ENCODE results near the gene RNF2. TPM values are rescaled to one million over a fixed set of nuclear protein-coding genes. Genes with fewer than 3 reads are reported as not detected.

RNF2 gene
- polyA plus RNA-seq, 1 of the 3 experiments (the other 2 are of a cell fraction) = 20.1 TPM

DNA sequence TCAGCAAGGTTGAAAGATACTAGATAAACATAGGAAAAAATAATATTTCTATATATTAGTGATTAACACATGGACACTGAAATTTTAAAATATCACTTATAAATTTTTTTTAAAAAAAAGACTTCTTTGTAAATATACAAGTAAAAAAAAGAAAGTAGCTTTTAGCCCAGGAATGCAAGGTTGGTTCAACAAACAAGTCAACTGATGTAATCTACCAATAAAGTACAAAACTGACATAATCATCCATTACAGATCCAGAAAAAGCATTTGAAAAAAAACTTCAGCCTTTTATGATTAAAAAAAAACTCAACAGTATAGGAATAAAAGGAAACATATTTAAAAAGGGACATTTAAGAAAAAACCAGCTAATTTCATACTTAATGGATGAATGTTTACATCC is 63.0 kb downstream of the RNF2 start:
- no peaks in the 10 kb centered on the region for H3K9me3 ChIP-seq
- H3K4me3 ChIP-seq (ENCODE audit: low read depth in 2 of 2, low read length in 1 of 2) = no peak overlapping the region
- CTCF ChIA-PET = interaction anchor here (0.9 to 1.0 kb wide), 2 partner anchors 11 to 62 kb away, joined by 3 read pairs; no protein-coding TSS in a partner anchor
- H3K27me3 ChIP-seq (ENCODE audit: insufficient read depth) = no peaks in the 10 kb centered on the region
- H3K79me2 ChIP-seq (ENCODE audit: insufficient read depth) = no peaks in the 10 kb centered on the region
- H3K4me1 ChIP-seq (ENCODE audit: control insufficient read depth in 1 of 2, insufficient read depth in 2 of 2, low read depth in 1 of 2, low read length in 1 of 2) = no peaks in the 10 kb centered on the region
- H4K20me1 ChIP-seq (ENCODE audit: insufficient read depth) = no peaks in the 10 kb centered on the region
- POLR2A ChIA-PET = no interaction called here
- H3K4me2 ChIP-seq = no peak overlapping the region
- no peak overlapping the region for H3K9ac ChIP-seq
- peaks cover 24 to 29% of the 10 kb centered on the region in 2 experiments for H3K36me3 ChIP-seq (replicated peaks in 1 of 2; ENCODE audit: control insufficient read depth in 1 of 2, insufficient read depth in 2 of 2, low read length in 1 of 2)
- DNase-seq = no peak
- H3F3A ChIP-seq (replicated peaks; ENCODE audit: insufficient read depth) = no peaks in the 10 kb centered on the region
- TF ChIP-seq MXI1 (IDR thresholded peaks at IDR 0.05; ENCODE audit: low read depth, low read length) = no peak
- TF ChIP-seq TCF12 (IDR thresholded peaks at IDR 0.05) = no peak
- no peak for TF ChIP-seq SIN3A (IDR thresholded peaks at IDR 0.05; ENCODE audit: borderline replicate concordance, low read depth, low read length)
- TF ChIP-seq, protein P1, sequence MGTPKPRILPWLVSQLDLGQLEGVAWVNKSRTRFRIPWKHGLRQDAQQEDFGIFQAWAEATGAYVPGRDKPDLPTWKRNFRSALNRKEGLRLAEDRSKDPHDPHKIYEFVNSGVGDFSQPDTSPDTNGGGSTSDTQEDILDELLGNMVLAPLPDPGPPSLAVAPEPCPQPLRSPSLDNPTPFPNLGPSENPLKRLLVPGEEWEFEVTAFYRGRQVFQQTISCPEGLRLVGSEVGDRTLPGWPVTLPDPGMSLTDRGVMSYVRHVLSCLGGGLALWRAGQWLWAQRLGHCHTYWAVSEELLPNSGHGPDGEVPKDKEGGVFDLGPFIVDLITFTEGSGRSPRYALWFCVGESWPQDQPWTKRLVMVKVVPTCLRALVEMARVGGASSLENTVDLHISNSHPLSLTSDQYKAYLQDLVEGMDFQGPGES (IDR thresholded peaks at IDR 0.05; ENCODE audit: low read depth, low read length) = no peak
- no peak for TF ChIP-seq POLR2AphosphoS5 (IDR thresholded peaks at IDR 0.05; ENCODE audit: low read depth, low read length)
- TF ChIP-seq, protein P2, sequence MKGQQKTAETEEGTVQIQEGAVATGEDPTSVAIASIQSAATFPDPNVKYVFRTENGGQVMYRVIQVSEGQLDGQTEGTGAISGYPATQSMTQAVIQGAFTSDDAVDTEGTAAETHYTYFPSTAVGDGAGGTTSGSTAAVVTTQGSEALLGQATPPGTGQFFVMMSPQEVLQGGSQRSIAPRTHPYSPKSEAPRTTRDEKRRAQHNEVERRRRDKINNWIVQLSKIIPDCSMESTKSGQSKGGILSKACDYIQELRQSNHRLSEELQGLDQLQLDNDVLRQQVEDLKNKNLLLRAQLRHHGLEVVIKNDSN (IDR thresholded peaks at IDR 0.05; ENCODE audit: borderline replicate concordance, low read depth) = no peak
- no peak for TF ChIP-seq CHD2 (IDR thresholded peaks at IDR 0.05; ENCODE audit: low read length, partially characterized antibody)
- TF ChIP-seq, protein P3, sequence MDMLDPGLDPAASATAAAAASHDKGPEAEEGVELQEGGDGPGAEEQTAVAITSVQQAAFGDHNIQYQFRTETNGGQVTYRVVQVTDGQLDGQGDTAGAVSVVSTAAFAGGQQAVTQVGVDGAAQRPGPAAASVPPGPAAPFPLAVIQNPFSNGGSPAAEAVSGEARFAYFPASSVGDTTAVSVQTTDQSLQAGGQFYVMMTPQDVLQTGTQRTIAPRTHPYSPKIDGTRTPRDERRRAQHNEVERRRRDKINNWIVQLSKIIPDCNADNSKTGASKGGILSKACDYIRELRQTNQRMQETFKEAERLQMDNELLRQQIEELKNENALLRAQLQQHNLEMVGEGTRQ (IDR thresholded peaks at IDR 0.05; ENCODE audit: borderline replicate concordance, low read depth, low read length) = no peak
- TF ChIP-seq SMC3 (IDR thresholded peaks at IDR 0.05; ENCODE audit: low read depth, low read length) = no peak
- TF ChIP-seq, protein P4, sequence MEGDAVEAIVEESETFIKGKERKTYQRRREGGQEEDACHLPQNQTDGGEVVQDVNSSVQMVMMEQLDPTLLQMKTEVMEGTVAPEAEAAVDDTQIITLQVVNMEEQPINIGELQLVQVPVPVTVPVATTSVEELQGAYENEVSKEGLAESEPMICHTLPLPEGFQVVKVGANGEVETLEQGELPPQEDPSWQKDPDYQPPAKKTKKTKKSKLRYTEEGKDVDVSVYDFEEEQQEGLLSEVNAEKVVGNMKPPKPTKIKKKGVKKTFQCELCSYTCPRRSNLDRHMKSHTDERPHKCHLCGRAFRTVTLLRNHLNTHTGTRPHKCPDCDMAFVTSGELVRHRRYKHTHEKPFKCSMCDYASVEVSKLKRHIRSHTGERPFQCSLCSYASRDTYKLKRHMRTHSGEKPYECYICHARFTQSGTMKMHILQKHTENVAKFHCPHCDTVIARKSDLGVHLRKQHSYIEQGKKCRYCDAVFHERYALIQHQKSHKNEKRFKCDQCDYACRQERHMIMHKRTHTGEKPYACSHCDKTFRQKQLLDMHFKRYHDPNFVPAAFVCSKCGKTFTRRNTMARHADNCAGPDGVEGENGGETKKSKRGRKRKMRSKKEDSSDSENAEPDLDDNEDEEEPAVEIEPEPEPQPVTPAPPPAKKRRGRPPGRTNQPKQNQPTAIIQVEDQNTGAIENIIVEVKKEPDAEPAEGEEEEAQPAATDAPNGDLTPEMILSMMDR (IDR thresholded peaks at IDR 0.05) = no peak
- TF ChIP-seq NRF1 (IDR thresholded peaks at IDR 0.05; ENCODE audit: low read depth, low read length) = no peak
- TF ChIP-seq, protein P5, sequence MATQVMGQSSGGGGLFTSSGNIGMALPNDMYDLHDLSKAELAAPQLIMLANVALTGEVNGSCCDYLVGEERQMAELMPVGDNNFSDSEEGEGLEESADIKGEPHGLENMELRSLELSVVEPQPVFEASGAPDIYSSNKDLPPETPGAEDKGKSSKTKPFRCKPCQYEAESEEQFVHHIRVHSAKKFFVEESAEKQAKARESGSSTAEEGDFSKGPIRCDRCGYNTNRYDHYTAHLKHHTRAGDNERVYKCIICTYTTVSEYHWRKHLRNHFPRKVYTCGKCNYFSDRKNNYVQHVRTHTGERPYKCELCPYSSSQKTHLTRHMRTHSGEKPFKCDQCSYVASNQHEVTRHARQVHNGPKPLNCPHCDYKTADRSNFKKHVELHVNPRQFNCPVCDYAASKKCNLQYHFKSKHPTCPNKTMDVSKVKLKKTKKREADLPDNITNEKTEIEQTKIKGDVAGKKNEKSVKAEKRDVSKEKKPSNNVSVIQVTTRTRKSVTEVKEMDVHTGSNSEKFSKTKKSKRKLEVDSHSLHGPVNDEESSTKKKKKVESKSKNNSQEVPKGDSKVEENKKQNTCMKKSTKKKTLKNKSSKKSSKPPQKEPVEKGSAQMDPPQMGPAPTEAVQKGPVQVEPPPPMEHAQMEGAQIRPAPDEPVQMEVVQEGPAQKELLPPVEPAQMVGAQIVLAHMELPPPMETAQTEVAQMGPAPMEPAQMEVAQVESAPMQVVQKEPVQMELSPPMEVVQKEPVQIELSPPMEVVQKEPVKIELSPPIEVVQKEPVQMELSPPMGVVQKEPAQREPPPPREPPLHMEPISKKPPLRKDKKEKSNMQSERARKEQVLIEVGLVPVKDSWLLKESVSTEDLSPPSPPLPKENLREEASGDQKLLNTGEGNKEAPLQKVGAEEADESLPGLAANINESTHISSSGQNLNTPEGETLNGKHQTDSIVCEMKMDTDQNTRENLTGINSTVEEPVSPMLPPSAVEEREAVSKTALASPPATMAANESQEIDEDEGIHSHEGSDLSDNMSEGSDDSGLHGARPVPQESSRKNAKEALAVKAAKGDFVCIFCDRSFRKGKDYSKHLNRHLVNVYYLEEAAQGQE (IDR thresholded peaks at IDR 0.05; ENCODE audit: low read depth, low read length) = no peak
- no peak for TF ChIP-seq RAD21 (IDR thresholded peaks at IDR 0.05; ENCODE audit: low read length)
- TF ChIP-seq, protein P6, sequence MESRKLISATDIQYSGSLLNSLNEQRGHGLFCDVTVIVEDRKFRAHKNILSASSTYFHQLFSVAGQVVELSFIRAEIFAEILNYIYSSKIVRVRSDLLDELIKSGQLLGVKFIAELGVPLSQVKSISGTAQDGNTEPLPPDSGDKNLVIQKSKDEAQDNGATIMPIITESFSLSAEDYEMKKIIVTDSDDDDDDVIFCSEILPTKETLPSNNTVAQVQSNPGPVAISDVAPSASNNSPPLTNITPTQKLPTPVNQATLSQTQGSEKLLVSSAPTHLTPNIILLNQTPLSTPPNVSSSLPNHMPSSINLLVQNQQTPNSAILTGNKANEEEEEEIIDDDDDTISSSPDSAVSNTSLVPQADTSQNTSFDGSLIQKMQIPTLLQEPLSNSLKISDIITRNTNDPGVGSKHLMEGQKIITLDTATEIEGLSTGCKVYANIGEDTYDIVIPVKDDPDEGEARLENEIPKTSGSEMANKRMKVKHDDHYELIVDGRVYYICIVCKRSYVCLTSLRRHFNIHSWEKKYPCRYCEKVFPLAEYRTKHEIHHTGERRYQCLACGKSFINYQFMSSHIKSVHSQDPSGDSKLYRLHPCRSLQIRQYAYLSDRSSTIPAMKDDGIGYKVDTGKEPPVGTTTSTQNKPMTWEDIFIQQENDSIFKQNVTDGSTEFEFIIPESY (IDR thresholded peaks at IDR 0.05; ENCODE audit: borderline replicate concordance, low read depth) = no peak
- TF ChIP-seq TEAD4 (IDR thresholded peaks at IDR 0.05; ENCODE audit: borderline replicate concordance, insufficient read depth) = no peak
- TF ChIP-seq, protein P7, sequence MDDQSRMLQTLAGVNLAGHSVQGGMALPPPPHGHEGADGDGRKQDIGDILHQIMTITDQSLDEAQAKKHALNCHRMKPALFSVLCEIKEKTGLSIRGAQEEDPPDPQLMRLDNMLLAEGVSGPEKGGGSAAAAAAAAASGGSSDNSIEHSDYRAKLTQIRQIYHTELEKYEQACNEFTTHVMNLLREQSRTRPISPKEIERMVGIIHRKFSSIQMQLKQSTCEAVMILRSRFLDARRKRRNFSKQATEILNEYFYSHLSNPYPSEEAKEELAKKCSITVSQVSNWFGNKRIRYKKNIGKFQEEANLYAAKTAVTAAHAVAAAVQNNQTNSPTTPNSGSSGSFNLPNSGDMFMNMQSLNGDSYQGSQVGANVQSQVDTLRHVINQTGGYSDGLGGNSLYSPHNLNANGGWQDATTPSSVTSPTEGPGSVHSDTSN (IDR thresholded peaks at IDR 0.05) = no peak
- TF ChIP-seq FOXJ3 (CRISPR knock-in tag; IDR thresholded peaks at IDR 0.05) = no peak
- no peaks in the 10 kb centered on the region for H3K9me2 ChIP-seq
- H3K27ac ChIP-seq (ENCODE audit: low read depth in 2 of 2, low read length in 1 of 2) = no peak overlapping the region
- no peak overlapping the region for H2AFZ ChIP-seq (ENCODE audit: low read depth)
